Spleen (tissue), 7 donors: ENCODE results near the gene PPFIA1.
"Not testable (repeated sequence)": the region's sequence is repeated elsewhere in the genome, so short reads cannot be mapped to it uniquely, and the experiment has no call there.

ENCODE experiments used
- POLR2AphosphoS5 ChIP-seq, 3 donors: sonication (generic); formaldehyde crosslinking; IDR thresholded peaks; one replicate each; pipeline ENCODE4 v1.5.1; 2017; ENCODE audit warnings: antibody characterized with exemption in 3 of 3
- TF ChIP-seq, protein P1 (sequence below), 11 experiments: fragments of 200-600 bp in 7 of 11; fragments of 450-650 bp in 4 of 11; sonication (generic) in 4 of 11; IDR thresholded peaks in 8 of 11; conservative IDR thresholded peaks in 3 of 11; 1 replicate in 7 of 11; 2 replicates in 4 of 11; pipeline versions ENCODE4 v1.4.0 to v1.8.0; 2016 to 2021; ENCODE audit warnings: antibody characterized with exemption in 11 of 11, inconsistent platforms in 4 of 11, mild to moderate bottlenecking in 1 of 11
- donor health status: DM: no; HTN: no; CAD: no; lungs with moderate emphysema.
- donor health status: DM: no; HTN: no; CAD: no.
- donor health status: DM: no; HTN: no; CAD: no.

DNA sequence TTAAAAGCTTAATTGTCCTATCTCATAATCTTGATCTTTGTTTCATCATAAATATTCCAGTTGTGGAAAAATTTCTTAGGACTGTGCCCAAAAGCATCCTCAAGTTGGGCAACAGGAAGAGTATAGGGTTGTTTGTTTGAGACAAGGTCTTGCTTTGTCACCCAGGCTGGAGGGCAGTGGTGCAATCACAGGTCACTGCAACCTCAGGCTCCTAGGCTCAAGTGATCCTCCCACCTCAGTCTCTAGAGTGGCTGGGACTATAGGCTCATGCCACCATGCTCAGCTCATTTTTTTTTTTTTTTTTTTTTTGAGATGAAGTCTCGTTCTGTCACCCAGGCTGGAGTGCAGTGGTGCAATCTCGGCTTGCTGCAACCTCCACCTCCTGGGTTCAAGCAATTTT lies 11.4 kb upstream of the PPFIA1 start:
- TF ChIP-seq, protein P1, sequence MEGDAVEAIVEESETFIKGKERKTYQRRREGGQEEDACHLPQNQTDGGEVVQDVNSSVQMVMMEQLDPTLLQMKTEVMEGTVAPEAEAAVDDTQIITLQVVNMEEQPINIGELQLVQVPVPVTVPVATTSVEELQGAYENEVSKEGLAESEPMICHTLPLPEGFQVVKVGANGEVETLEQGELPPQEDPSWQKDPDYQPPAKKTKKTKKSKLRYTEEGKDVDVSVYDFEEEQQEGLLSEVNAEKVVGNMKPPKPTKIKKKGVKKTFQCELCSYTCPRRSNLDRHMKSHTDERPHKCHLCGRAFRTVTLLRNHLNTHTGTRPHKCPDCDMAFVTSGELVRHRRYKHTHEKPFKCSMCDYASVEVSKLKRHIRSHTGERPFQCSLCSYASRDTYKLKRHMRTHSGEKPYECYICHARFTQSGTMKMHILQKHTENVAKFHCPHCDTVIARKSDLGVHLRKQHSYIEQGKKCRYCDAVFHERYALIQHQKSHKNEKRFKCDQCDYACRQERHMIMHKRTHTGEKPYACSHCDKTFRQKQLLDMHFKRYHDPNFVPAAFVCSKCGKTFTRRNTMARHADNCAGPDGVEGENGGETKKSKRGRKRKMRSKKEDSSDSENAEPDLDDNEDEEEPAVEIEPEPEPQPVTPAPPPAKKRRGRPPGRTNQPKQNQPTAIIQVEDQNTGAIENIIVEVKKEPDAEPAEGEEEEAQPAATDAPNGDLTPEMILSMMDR (IDR thresholded peaks at IDR 0.05 in 8 of 11, conservative IDR thresholded peaks at IDR 0.05 in 3 of 11), result not testable (repeated sequence)
- TF ChIP-seq POLR2AphosphoS5 (IDR thresholded peaks at IDR 0.05), result not testable (repeated sequence)
